HL-60 (cell line): Measurements from ENCODE around the gene DOP1B.
A peak's percentile ranks its signal among the peaks of the same experiment; 100 is the strongest.

ENCODE experiments used
- DNase-seq, 2 experiments: peaks; one replicate each; pipeline ENCODE4 v3.0.0-alpha.2; 2010 to 2020; ENCODE audit warnings: low read depth in 1 of 2, low spot score in 1 of 2
- H3K27ac ChIP-seq: fragments of 250-450 bp; sonication (Bioruptor Pico); replicated peaks from 2 replicates; pipeline ENCODE4 v1.5.1; 2020; ENCODE audit warnings: mild to moderate bottlenecking, moderate library complexity
- H3K27me3 ChIP-seq: fragments of 250-450 bp; sonication (Bioruptor Pico); 2 replicates; pipeline ENCODE4 v1.5.1; 2021; ENCODE audit warnings: mild to moderate bottlenecking, moderate library complexity; ENCODE audit not compliant: insufficient read depth, poor library complexity, severe bottlenecking
- H3K4me3 ChIP-seq: replicated peaks from 2 replicates; pipeline ENCODE4 v1.5.1; 2011; ENCODE audit warnings: mild to moderate bottlenecking, control low read depth, low read length; ENCODE audit not compliant: insufficient read depth
- GABPA ChIP-seq: IDR thresholded peaks from 2 replicates; pipeline ENCODE4 v1.6.1; 2012; ENCODE audit warnings: low read depth
- POLR2AphosphoS5 ChIP-seq: IDR thresholded peaks from 2 replicates; pipeline ENCODE4 v1.6.1; 2012; ENCODE audit warnings: low read depth
- SPI1 ChIP-seq: IDR thresholded peaks from 2 replicates; pipeline ENCODE4 v1.6.1; 2012; ENCODE audit warnings: low read depth, mild to moderate bottlenecking, borderline replicate concordance
- TF ChIP-seq, protein P1 (sequence below): IDR thresholded peaks from one replicate; pipeline ENCODE4 v1.5.1; 2011; ENCODE audit warnings: low read length, control low read depth, inconsistent platforms; ENCODE audit not compliant: insufficient read depth
- TF ChIP-seq, protein P2 (sequence below): IDR thresholded peaks from 2 replicates; pipeline ENCODE4 v1.6.1; 2012; ENCODE audit warnings: low read depth; ENCODE audit not compliant: insufficient replicate concordance

Gene DOP1B

DNA sequence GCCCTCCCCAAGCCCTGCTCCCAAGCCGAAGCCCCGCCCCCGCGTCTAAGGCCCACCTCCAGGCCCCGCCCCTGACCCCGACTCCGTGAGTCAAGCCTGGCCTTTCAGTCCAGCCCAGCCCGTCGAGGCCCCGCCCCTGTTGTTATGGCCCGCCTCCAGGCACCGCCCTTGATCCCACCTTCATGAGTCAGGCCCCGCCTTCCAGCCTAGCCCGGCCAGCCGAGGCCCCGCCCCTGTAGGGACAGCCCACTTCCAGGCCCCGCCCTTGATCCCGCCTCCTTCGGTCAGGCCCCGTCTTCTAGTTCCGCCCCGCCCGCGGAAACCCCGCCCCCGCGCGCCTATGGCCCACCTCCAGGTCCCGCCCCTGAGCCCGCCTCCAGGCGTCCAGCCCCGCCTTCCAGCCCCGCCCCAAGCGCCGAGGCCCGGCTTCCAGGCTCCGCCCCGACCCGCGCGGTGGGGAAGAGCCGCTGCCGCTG, 247 bp upstream of the DOP1B start:
- Histone ChIP-seq H3K4me3 (peak overlapping the region; percentile 86), H3K27ac (peak overlapping the region; percentile 86), H3K27me3 (no peaks in the 10 kb centered on the region)
- TF ChIP-seq, protein P1, sequence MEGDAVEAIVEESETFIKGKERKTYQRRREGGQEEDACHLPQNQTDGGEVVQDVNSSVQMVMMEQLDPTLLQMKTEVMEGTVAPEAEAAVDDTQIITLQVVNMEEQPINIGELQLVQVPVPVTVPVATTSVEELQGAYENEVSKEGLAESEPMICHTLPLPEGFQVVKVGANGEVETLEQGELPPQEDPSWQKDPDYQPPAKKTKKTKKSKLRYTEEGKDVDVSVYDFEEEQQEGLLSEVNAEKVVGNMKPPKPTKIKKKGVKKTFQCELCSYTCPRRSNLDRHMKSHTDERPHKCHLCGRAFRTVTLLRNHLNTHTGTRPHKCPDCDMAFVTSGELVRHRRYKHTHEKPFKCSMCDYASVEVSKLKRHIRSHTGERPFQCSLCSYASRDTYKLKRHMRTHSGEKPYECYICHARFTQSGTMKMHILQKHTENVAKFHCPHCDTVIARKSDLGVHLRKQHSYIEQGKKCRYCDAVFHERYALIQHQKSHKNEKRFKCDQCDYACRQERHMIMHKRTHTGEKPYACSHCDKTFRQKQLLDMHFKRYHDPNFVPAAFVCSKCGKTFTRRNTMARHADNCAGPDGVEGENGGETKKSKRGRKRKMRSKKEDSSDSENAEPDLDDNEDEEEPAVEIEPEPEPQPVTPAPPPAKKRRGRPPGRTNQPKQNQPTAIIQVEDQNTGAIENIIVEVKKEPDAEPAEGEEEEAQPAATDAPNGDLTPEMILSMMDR = no peak
- no peak for TF ChIP-seq GABPA
- TF ChIP-seq POLR2AphosphoS5 = no peak
- no peak for TF ChIP-seq SPI1
- TF ChIP-seq, protein P2, sequence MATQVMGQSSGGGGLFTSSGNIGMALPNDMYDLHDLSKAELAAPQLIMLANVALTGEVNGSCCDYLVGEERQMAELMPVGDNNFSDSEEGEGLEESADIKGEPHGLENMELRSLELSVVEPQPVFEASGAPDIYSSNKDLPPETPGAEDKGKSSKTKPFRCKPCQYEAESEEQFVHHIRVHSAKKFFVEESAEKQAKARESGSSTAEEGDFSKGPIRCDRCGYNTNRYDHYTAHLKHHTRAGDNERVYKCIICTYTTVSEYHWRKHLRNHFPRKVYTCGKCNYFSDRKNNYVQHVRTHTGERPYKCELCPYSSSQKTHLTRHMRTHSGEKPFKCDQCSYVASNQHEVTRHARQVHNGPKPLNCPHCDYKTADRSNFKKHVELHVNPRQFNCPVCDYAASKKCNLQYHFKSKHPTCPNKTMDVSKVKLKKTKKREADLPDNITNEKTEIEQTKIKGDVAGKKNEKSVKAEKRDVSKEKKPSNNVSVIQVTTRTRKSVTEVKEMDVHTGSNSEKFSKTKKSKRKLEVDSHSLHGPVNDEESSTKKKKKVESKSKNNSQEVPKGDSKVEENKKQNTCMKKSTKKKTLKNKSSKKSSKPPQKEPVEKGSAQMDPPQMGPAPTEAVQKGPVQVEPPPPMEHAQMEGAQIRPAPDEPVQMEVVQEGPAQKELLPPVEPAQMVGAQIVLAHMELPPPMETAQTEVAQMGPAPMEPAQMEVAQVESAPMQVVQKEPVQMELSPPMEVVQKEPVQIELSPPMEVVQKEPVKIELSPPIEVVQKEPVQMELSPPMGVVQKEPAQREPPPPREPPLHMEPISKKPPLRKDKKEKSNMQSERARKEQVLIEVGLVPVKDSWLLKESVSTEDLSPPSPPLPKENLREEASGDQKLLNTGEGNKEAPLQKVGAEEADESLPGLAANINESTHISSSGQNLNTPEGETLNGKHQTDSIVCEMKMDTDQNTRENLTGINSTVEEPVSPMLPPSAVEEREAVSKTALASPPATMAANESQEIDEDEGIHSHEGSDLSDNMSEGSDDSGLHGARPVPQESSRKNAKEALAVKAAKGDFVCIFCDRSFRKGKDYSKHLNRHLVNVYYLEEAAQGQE = no peak
- peak; percentile 95 to 99 for DNase-seq

DNA sequence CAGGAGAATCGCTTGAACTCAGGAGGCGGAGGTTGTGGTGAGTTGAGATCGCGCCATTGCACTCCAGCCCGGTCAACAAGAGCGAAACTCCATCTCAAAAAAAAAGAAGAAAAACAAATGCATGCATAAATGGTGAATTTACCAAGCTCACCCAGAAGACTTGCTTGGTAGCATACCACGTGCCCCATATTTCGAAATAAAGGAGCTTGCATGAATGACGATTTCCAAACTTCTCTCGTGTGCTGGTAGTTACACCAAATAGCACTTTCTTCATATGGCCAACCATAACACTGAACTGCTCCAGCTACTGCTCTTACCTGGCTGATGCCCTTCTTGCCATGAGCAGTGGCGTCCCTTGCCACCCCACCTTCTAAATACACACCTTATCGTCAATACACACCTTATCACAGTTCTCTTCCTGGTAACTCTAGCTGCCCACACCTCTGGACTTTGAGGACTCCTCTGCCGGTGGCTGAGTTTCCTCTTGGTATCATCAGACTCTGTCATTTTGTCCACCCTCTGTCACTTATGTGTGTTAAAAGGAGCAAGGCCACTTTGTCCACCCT, 2.8 kb downstream of the DOP1B start:
- H3K4me3 ChIP-seq = no peak overlapping the region
- peak; percentile 78 to 92 for DNase-seq
- H3K27ac ChIP-seq = peak overlapping the region; percentile 86
- H3K27me3 ChIP-seq = no peaks in the 10 kb centered on the region
- TF ChIP-seq, protein P2 = no peak
- no peak for TF ChIP-seq SPI1
- TF ChIP-seq POLR2AphosphoS5 = peak; percentile 46
- TF ChIP-seq, protein P1 = no peak
- no peak for TF ChIP-seq GABPA

DNA sequence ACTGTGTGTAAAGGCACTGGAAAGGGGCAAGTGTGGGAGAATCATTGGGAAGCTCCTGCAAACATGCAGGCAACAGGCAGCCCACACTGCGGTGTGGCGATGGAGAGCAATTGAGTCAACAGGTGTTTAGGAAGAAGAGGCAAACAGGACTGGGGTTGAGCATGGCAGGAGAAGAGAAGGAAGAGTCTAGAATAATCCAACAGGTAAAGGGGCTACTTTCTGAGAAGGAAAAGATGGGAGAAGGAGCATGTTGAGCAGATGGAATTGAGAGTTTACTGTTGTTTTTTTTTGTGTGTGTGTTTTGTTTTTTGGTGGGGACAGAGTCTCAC, 4.2 kb downstream of the DOP1B start:
- TF ChIP-seq GABPA (no peak), SPI1 (no peak), POLR2AphosphoS5 (no peak)
- TF ChIP-seq, protein P2 = no peak
- TF ChIP-seq, protein P1 = no peak
- no peak for DNase-seq
- Histone ChIP-seq H3K27me3 (no peaks in the 10 kb centered on the region), H3K27ac (peak overlapping the region; percentile 86), H3K4me3 (no peak overlapping the region)
